ENCODE data around the gene HIVEP3.

Gene HIVEP3

DNA sequence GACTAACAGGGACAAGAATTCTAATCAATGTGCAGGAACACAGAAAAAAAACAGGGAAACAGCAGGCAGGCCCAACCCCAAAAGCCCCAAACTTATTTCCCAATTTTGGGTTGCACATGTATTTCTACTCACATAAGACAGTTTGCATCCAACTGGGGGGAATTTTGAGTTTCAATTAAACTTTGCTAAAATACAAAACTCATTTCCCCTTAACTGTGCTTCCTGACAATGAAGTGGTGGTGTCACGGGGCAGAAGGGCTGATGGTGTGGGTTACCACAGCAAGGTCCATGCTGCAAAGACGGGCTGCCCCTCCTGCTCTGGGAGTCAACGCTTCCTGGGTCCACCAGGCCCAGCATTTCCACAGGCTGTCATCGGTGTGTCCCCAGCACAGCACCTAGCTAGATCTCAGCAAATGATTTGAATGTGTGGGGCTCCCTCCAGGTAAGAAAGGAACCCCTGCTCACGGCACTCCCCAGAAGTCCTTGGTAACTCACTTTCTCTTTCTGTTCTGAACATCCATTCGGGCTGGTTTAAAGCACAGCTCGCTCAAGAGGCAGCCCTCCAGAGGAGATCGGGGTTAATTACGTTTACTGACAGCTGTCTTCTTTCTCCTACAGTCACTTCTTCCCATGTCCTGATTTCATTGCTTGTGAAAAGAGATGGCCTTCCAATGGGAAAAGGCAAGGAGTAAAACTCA, 27.4 kb downstream of the HIVEP3 start:
- no peaks in the 10 kb centered on the region for H3K36me3 ChIP-seq (replicated peaks; ENCODE audit: insufficient read depth, low read length)
- peak overlapping the region; percentile 64 for H3K9ac ChIP-seq (ENCODE audit: low read length)
- DNase-seq: peak; percentile 93
- TF ChIP-seq, protein P1, sequence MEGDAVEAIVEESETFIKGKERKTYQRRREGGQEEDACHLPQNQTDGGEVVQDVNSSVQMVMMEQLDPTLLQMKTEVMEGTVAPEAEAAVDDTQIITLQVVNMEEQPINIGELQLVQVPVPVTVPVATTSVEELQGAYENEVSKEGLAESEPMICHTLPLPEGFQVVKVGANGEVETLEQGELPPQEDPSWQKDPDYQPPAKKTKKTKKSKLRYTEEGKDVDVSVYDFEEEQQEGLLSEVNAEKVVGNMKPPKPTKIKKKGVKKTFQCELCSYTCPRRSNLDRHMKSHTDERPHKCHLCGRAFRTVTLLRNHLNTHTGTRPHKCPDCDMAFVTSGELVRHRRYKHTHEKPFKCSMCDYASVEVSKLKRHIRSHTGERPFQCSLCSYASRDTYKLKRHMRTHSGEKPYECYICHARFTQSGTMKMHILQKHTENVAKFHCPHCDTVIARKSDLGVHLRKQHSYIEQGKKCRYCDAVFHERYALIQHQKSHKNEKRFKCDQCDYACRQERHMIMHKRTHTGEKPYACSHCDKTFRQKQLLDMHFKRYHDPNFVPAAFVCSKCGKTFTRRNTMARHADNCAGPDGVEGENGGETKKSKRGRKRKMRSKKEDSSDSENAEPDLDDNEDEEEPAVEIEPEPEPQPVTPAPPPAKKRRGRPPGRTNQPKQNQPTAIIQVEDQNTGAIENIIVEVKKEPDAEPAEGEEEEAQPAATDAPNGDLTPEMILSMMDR (IDR thresholded peaks at IDR 0.05; ENCODE audit: low read length): peak; percentile 55
- TF ChIP-seq EZH2phosphoT487 (IDR thresholded peaks at IDR 0.05; ENCODE audit: low read length): no peak
- H2AFZ ChIP-seq (ENCODE audit: low read length): peak overlapping the region; percentile 59
- H3K4me2 ChIP-seq (ENCODE audit: low read depth, low read length): peak overlapping the region; percentile 76
- no peaks in the 10 kb centered on the region for H4K20me1 ChIP-seq (ENCODE audit: insufficient read depth, low read length)
- H3F3A ChIP-seq (ENCODE audit: insufficient read depth, low read length): peaks cover 19% of the 10 kb centered on the region
- H3K79me2 ChIP-seq (ENCODE audit: low read length): peaks cover 8% of the 10 kb centered on the region; the same call in 1 of the 2 replicates
- H3K4me1 ChIP-seq (ENCODE audit: low read length): peaks cover 25% of the 10 kb centered on the region
- H3K27ac ChIP-seq (ENCODE audit: low read length): peak overlapping the region; percentile 93
- H3K9me3 ChIP-seq (replicated peaks; ENCODE audit: insufficient read depth, low read length): no peaks in the 10 kb centered on the region
- H3K27me3 ChIP-seq (replicated peaks; ENCODE audit: insufficient read depth, low read length): no peaks in the 10 kb centered on the region
- H3K9me2 ChIP-seq (replicated peaks; ENCODE audit: insufficient read depth, low read length): no peaks in the 10 kb centered on the region
- peak overlapping the region; percentile 61 for H3K4me3 ChIP-seq (ENCODE audit: low read length)

- Histone ChIP-seq H3F3A (ENCODE audit: insufficient read depth, low read length) (peaks cover 19% of the 10 kb centered on the region), H2AFZ (ENCODE audit: low read length) (peak overlapping the region; percentile 59), H3K9me3 (replicated peaks; ENCODE audit: insufficient read depth, low read length) (no peaks in the 10 kb centered on the region), H4K20me1 (ENCODE audit: insufficient read depth, low read length) (no peaks in the 10 kb centered on the region), H3K4me2 (ENCODE audit: low read depth, low read length) (peak overlapping the region; percentile 76), H3K79me2 (ENCODE audit: low read length) (peaks cover 8% of the 10 kb centered on the region; the same call in 1 of the 2 replicates), H3K27ac (ENCODE audit: low read length) (peak overlapping the region; percentile 93; the same call in 1 of the 2 replicates), H3K36me3 (replicated peaks; ENCODE audit: insufficient read depth, low read length) (no peaks in the 10 kb centered on the region), H3K4me3 (ENCODE audit: low read length) (peak overlapping the region; percentile 61), H3K27me3 (replicated peaks; ENCODE audit: insufficient read depth, low read length) (no peaks in the 10 kb centered on the region), H3K9me2 (replicated peaks; ENCODE audit: insufficient read depth, low read length) (no peaks in the 10 kb centered on the region), H3K9ac (ENCODE audit: low read length) (peak overlapping the region; percentile 64; the same call in 1 of the 2 replicates), H3K4me1 (ENCODE audit: low read length) (peaks cover 25% of the 10 kb centered on the region)
- TF ChIP-seq, protein P1 (IDR thresholded peaks at IDR 0.05; ENCODE audit: low read length): no peak
- TF ChIP-seq EZH2 (optimal IDR thresholded peaks at IDR 0.05; ENCODE audit: low read depth, low read length): no peak
- no peak for TF ChIP-seq EZH2phosphoT487 (IDR thresholded peaks at IDR 0.05; ENCODE audit: low read length)
- DNase-seq: no peak
These were observed 27.9 kb downstream of the HIVEP3 start for GRCh38 chr1:41890825-41891198.

DNA sequence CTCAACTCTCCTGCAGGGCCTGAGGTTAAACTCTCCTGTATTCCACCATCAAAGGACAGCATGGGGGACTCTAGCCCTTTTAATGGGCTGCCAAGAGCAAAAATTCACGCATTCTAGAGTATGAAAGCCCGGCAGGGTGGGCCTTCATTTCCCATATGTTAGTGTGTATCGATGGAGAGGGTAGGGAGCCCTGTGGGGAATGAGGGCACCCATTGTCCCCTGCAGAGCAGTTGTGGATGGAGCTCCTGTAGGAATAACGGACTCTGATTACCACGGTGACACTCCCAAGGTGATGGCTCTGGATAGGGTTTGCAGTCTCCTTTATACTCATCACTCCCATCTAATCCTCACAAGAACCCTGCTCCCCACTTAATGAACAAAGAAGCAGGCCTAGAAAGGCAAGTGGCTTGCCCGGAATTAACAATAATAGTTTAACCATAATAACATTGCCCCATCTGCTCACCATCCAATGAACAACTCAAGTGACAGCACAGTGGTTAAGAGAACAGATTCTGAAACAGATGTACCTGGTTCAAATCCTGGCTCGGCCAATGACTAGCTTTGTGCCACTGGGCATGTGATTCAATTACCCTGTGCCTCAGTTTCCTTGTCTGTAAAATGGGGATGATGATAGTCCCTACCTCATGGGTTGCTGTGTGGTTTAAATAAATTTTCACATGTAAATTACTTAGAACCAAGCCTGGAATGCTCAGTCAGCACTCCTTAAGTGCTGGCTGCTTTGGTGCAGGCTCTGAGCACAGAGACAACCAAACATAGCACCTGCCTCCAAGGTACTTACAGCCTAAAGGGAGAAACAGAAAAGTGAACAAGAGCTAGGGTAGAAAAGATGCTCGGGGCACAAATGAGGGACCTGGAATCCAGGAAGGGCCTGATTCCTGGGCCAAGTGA, 29.0 kb downstream of the HIVEP3 start:
- no peak overlapping the region for H2AFZ ChIP-seq (ENCODE audit: low read length)
- no peak overlapping the region for H3K4me3 ChIP-seq (ENCODE audit: low read length)
- no peak overlapping the region for H3K9ac ChIP-seq (ENCODE audit: low read length)
- peaks cover 8% of the 10 kb centered on the region; the same call in 1 of the 2 replicates for H3K79me2 ChIP-seq (ENCODE audit: low read length)
- no peaks in the 10 kb centered on the region for H4K20me1 ChIP-seq (ENCODE audit: insufficient read depth, low read length)
- H3K9me2 ChIP-seq (replicated peaks; ENCODE audit: insufficient read depth, low read length): no peaks in the 10 kb centered on the region
- H3K27me3 ChIP-seq (replicated peaks; ENCODE audit: insufficient read depth, low read length): no peaks in the 10 kb centered on the region
- TF ChIP-seq EZH2phosphoT487 (IDR thresholded peaks at IDR 0.05; ENCODE audit: low read length) (no peak), EZH2 (optimal IDR thresholded peaks at IDR 0.05; ENCODE audit: low read depth, low read length) (no peak)
- TF ChIP-seq, protein P1 (IDR thresholded peaks at IDR 0.05; ENCODE audit: low read length): no peak
- H3K9me3 ChIP-seq (replicated peaks; ENCODE audit: insufficient read depth, low read length): no peaks in the 10 kb centered on the region
- no peak for DNase-seq
- no peak overlapping the region for H3K4me2 ChIP-seq (ENCODE audit: low read depth, low read length)
- H3K27ac ChIP-seq (ENCODE audit: low read length): no peak overlapping the region
- H3K4me1 ChIP-seq (ENCODE audit: low read length): peaks cover 25% of the 10 kb centered on the region
- peaks cover 19% of the 10 kb centered on the region for H3F3A ChIP-seq (ENCODE audit: insufficient read depth, low read length)
- H3K36me3 ChIP-seq (replicated peaks; ENCODE audit: insufficient read depth, low read length): no peaks in the 10 kb centered on the region
